HG03378 (cell line): ENCODE data around the gene SPIN4.
A peak's percentile ranks its signal among the peaks of the same experiment; 100 is the strongest.
"Not testable (repeated sequence)": the region's sequence is repeated elsewhere in the genome, so short reads cannot be mapped to it uniquely, and the experiment has no call there.

Experiments
- ATAC-seq: cut with Tn5 transposase; IDR thresholded peaks from one replicate; pipeline ENCODE4 v1.9.1; 2021; ENCODE audit warnings: mild to moderate bottlenecking, moderate library complexity; ENCODE audit not compliant: unreplicated experiment

SPIN4 gene

DNA sequence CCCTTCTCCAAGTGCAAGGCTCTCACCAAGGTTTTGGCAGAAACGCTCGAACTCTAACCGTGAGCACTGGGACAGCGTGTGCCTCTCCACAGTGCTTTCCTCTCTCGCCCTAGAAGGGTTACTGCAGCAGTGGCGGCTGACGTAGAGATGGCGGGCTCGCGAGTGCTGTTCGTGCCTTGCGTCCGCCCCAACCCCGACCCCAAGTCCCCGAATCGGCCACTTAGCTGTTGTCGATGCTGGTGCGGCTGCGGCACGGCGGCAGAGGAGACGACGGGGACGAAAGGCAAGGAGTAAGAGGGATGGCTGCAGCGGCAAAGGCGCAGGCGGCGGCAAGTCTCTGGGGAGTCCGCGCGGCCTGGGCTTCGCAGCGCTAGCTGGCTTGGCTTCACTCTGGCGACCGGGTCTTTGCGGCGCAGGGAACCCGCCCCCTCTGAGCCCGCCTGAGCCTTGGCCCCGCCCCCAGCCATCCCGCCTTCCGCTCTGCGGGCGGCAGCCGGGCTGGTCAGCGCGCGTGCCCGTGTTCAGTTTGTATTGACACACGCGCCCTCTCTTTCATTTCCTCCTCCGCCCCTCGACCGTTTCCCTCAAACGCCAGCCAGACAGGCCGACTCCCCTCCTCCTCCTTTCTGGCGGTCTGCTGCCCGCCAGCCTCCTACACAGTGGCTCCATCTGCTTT, at the start of gene SPIN4:
Gene SPIN4 (minus strand): TSS at position 392 of the 676 bp plus-strand sequence. CDS start 513 bp downstream, outside the sequence.
- ATAC-seq = peak; percentile 78

DNA sequence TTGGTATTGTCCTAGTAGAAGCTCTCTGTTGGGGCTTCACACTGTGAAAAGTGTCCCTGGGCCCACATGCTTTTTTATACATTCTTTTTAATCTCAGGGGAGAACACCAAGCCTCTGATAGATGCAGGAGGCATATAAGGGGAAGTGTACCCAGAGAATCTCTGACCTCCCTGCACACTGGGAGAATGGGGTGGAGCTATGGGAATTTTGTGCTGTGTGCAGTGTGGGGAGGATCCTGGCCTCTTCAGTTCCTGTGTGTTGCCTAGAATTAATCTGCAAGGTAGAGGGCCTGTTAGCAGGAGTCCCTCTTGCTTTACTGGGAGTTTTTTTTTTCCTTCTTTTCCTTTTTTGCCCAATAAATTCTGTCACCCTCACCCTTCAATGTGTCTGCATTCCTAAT, 49.2 kb upstream of the SPIN4 start:
- ATAC-seq = no peak

- no peak for ATAC-seq
Measured at GRCh38 chrX:63394872-63395271, 43.7 kb upstream of the SPIN4 start.

DNA sequence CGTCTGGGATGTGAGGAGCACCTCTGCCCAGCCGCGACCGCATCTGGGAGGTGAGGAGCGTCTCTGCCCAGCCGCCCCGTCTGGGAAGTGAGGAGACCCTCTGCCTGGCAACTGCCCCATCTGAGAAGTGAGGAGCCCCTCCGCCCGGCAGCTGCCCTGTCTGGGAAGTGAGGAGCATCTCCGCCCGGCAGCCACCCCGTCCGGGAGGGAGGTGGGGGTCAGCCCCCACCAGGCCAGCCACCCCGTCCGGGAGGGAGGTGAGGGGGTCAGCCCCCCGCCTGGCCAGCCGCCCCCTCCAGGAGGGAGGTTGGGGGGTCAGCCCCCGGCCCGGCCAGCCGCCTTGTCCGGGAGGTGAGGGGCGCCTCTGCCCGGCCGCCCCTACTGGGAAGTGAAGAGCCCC, 42.0 kb upstream of the SPIN4 start:
- ATAC-seq = not testable (repeated sequence)

- no peak for ATAC-seq
Measured at GRCh38 chrX:63387411-63387810, 36.3 kb upstream of the SPIN4 start.

DNA sequence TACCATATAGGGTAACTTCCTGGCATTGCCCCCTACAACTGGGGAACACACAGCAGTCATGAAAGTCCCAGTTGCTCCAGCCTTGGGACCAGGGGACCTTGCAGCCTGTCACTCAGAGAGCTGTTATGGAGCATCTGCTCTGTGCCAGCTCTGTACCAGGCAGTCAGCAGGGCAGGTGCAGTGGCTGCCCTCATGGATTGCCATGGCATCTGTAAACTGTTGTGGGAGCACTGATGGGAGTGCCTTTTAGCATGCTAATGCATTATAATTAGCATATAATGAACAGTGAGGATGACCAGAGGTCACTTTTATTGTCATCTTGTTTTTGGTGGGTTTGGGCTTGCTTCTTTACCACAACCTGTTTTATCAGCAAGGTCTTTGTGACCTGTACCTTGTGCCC, 33.1 kb upstream of the SPIN4 start:
- ATAC-seq = not testable (repeated sequence)

- ATAC-seq = not testable (repeated sequence)
Measured at GRCh38 chrX:63373012-63373411, 21.9 kb upstream of the SPIN4 start.

GRCh38 chrX:63367699-63368098, 16.6 kb upstream of the SPIN4 start:
- not testable (repeated sequence) for ATAC-seq

DNA sequence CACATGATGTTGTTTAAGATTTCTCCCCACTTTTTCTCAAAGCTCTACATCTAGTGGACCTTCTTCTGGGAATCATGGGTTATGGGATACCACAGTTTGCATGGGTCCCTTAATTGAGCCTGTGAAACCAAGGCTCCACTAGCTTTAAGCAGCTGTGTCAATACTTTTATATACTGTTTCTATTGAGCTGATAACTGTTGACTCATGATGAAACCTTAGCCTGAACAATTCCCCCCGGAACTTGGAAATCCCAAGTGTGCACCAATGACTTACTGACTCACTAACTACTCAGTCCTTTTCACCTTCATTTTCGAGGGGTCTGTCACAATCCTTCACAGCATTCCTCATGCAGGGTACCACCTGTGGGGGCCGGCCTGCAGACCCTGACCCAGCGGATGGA, 12.7 kb upstream of the SPIN4 start:
- ATAC-seq = no peak

DNA sequence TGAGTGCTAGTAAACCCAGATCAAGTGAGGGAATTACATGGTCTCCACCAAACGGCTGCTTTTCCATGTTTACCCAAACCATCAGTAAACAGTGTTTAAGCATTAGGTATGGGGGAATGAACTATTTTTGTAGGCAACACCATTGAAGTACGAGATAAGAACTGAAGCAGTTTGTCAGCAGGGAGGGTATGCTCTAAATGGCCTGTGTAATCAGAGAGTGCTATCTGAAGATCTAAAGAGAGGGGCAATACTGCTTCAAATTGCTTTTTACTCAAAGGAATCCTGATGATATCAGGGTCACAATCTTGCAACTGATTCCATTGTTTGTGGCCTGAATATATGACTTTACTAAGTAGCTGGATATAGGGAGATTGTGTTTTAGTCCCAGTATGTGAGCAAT, 10.4 kb upstream of the SPIN4 start:
- ATAC-seq = no peak

GRCh38 chrX:63354484-63354883, 3.4 kb upstream of the SPIN4 start:
- ATAC-seq = no peak

DNA sequence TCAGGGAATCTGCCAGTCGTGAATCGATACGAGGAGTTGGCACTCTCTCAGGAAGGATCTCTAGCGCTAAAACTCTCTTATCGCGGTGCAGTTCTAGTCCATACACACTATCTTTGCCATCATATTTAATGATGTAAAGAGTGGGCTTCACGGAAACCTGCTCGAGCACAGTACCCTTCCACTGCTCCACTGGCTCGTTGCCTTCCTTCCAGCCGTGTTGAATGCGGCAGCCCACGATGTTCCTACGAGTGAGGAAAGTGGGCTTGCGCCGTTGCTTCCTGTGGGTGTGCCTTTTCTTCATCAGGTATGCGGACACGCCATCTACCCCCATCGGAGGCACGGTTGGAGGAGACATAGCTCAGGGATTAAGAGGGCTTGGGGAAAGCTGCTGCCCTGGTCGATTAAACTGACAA, 661 bp downstream of the SPIN4 start:
- ATAC-seq = peak; percentile 43

- no peak for ATAC-seq
Measured at GRCh38 chrX:63349307-63349706, 1.8 kb downstream of the SPIN4 start.

GRCh38 chrX:63330681-63331080, 20.5 kb downstream of the SPIN4 start:
- no peak for ATAC-seq

- no peak for ATAC-seq
Measured at GRCh38 chrX:63327788-63328187, 23.3 kb downstream of the SPIN4 start.

DNA sequence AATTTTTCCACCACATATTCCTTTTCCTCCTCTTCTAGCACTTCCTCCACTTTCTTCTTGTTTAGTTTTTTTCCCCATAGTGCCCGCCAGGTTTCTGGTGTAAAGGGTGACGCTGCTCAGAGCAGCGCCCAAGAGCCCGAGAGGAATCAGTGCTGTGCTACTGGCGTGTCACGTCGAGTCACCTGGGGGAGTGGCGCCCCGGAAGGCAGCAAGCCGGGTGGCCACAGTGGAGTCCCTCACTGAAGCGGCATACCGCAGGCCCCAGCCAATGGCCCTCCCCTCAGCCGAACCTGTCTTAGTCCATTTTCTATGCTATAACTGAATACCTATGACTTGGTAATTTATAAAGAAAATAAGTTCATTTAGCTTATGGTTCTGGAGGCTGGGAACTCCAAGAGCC, 51.5 kb downstream of the SPIN4 start:
- ATAC-seq = no peak
